GM18867 (cell line): Measurements from ENCODE around the gene SLC25A15.
"Not testable (repeated sequence)": the region's sequence is repeated elsewhere in the genome, so short reads cannot be mapped to it uniquely, and the experiment has no call there.

Experiments used
- ATAC-seq: cut with Tn5 transposase; IDR thresholded peaks from one replicate; pipeline ENCODE4 v1.9.1; 2021; ENCODE audit warnings: mild to moderate bottlenecking, moderate library complexity; ENCODE audit not compliant: unreplicated experiment

Gene SLC25A15

DNA sequence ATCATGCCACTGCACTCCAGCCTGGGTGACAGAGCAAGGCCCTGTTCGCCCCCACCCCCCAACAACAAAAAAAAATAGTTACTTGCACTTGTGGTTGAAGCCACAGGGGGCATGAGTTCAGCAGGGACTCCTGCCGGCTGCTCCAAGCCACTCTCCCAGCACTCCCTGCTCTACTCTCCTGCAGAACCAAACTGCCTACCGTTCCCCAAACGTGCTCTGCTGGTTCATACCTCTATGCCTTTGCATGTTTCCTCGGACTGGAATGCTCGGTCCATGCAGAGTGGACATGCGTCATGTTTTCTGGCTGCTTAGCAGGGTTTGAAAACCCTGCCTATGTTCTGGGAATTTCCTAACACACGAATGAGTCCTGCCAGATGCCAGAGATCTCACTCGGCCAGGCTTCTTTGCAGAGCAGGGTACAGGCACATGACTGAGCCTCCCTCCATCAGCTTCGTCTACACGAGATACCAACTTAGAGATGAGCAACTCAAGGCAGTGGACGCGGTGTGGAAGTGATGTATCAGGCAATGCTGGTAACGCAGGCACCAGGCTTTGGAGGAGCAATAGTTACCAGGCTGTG lies 8.5 kb upstream of the SLC25A15 start:
- ATAC-seq, result no peak

DNA sequence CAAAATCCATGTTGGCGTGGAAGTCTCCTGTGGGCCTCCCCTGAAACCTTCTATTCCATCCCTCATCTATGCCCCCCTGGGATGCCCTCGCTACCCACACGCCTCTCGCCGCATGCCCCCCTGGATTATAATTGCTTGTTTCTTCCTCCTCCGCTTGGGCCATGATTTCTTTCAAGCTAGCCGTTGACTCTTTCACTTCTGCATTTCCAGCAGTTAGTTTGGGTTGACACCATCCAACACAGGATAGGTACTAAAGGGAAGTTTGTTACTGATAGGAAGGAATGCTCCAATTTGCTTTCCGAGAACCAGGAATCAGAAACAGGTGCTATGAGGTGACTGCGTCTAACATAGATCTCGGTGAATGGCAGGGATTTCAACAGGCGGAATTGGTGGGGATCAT lies 7.7 kb upstream of the SLC25A15 start:
- no peak for ATAC-seq

DNA sequence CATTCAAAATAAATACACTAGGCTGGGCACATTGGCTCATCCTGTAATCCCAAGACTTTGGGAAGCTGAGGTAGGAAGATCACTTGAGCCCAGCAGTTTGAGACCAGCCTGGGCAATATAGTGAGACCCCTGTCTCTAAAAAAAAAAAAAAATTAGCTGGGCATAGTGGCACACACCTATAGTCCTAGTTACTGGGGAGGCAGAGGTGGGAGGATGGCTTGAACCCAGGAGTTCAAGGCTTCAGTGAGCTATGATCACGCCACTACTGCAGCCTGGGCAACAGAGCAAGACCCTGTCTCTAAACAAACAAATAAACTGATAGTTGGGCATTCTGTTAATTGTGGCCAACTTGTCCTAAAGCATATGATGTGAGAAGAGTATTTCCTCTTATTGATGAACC lies 6.4 kb upstream of the SLC25A15 start:
- ATAC-seq, result not testable (repeated sequence)

DNA sequence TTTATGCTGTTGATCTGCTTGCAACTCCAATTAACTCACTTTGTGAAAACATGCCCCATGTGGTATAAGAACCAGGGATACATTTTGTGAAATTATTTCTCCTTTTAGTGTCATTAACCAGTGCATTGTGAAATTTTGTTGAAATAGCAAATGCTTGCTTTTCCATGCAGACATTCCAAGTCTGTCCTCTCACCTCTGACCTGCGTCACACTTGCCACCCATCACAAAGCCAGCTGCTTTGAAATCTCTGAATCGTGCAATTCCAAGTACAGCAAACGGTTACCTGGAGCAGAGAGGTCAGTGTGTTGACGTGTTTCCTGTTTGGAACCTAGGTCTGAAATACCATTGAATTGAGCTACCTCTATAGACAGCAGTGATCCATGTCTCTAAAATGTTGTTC lies 4.9 kb upstream of the SLC25A15 start:
- no peak for ATAC-seq

DNA sequence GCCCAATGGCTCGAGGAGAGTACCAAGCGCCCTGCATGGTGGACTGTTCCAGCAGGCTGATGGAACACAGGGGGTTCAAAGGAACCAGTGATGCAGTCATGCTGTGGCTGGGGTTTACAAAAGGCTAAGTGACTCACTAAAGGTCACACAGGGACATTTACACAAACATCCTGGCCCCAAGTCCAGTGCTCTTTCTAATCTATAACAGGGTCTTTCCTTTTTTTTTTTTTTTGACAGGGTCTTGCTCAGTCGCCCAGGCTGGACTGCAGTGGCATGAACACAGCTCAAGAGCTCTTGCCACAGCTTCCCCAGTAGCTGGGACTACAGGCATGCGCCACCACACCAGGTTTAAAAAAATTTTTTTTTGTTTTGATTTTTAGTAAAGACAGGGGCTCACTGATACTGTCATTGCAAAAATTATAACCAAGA lies 2.8 kb upstream of the SLC25A15 start:
- ATAC-seq, result no peak

DNA sequence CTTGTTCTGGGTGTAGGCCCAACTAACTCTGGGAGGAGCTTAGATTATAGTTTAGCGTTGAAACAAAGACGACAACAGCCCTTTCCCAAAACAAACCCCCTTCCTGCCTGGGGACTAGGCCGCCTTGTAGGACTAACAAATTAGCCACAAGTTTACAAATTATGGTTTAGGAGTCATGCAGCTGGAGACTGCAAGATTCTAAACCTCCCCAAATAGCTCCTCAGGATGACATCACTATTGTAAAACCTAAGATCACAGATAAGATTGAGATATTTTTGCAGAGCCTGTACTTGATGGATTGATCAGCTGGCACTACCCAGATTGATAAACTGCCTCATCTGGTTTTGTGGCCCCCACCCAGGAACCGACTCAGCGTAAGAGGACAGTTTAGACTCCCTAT lies 2.3 kb upstream of the SLC25A15 start:
- ATAC-seq, result no peak

DNA sequence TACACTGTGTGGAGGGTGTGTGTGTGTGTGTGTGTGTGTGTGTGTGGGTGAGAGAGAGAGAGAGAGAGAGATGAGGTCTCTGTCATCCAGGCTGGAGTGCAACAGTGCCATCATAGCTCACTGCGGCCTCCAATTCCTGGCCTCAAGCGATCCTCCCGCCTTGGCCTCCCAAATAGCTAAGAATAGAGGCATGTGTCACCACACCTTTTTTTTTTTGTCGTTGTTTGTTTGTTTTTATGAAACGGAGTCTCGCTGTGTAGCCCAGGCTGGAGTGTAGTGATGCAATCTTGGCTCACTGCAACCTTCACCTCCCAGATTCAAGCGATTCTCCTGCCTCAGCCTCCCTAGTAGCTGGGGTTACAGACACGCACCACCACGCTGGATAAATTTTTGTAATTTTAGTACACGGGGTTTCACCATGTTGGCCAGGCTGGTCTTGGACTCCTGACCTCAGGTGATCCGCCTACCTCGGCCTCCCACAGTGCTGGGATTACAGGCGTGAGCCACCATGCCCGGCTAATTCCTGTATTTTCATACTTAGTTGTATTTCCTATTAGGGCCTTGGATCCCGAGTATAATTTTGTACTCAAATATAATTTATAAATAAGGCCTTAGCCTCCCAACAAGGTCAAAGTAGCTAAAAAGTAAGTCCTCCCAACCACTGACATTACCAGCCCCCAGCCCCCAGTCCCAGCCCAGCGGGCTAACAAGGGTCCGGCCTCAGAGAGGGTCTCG lies 704 bp upstream of the SLC25A15 start:
- not testable (repeated sequence) for ATAC-seq

DNA sequence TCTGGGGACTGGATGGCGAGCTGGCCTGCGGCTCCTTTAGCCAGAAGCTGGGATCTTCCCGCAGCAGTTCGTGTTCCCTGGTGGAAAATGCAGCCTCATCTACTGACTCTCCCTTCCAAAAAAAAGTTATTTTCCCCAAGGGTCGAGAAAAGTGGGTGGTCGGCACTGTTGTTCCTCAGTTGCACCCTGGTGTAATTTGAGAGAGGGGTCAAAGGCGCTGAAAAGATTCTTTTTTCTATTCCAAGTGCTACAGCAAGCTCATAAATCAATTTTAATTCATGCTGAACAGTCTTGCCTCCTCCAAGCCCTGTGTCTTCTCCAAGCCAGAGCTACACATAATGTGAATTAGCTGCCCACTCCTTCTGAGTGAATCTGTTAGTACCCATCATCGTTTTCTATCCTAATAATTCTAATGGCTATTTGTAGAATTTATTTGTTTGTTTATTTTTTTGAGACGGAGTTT lies 774 bp downstream of the SLC25A15 start:
- no peak for ATAC-seq

DNA sequence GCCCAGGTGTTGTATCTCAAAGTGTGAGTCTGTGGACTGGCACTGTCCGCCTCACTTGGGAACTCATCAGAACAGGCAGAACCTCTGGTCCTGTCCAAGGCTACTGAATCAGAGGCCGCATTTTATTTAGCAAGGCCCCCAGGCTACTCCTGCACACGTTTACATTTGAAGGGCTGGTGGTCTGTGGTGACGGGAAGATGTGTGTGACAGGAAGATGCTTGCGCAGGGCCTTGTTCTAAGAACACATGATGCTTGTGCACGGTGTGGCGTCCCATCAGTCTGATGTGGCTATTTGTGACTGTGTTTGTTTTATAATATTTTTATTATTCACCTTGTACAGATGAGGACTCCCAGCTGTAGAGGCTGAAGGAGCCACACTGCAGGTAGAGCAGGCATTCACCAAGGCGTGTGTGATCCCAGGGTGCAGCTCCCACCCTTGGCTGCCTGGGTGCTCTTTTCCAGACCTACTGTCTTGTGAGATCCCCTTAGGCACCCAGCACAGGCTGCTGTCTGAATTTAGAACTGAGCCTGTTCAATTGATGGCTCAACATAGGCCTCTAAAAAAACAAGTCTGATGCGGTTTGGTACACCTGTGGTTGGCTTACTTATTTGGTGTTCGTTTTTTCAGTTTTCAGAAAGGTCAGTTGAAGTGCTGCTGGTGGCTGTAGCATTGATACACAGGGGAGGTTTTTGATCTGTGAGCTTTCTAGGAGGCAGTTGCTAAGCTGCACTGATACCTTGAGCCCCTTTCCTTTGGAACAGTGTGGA lies 3.1 kb downstream of the SLC25A15 start:
- ATAC-seq, result no peak

DNA sequence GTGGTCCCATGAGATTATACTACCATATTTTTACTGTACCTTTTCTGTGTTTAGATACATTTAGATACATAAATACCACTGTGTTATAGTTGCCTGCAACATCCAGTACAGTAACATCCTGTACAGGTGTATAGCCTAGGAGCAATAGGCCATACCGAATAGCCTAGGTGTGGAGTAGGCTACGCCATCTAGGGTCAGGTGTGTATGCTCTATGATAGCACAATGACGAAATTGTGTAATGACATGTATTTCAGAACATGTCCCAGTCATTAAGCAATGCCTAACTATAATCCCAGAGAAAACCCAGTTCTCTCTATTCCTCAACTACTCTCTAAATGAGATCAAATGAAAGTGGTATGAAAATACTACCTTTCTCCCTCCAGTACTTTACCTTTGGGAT lies 3.9 kb downstream of the SLC25A15 start:
- ATAC-seq, result no peak

DNA sequence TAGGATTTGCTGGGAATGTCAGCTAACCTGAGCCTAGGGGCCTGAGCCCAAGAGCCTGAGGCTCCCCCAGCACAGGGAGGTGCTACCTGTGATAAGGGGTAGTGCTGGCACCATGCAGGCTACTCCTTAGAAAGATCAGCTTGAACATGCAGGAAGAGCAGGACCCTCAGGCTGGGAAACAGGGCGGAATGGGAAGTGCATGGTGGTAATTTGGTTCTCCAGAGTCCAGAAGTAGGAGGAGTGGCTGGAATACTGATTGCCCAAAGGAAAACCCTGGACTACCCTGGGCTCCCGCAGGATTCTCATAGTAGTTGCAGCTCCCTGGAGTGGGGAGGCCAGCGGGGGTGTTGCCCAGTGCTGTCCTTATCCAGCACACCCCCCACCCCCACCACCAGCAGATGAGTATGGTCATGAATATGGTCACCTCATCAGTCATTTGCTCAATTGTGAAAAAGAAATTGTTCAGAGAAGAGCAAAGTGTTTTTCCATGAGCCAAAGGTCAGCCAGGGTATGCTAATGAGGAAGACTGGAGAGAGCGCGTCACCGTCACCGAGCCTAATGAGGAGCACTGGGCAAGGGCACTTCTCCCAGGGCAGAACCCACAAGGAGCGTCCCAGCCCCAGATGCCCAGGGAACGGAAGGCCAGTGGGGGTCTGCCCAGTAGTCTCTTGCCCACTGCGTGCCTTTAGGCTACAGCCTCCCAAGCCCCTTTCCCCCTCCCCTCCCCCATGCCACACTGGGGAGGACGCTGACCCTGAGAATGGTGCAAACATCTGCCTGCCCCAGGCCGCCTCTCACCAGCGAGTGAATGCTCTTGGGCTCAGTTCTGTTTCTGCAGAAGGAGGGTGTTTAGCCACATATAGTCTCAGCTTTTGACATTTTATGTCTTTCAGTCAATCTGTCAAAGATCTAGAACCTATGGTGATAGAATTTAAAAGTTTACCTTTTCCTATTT lies 5.3 kb downstream of the SLC25A15 start:
- ATAC-seq, result no peak

DNA sequence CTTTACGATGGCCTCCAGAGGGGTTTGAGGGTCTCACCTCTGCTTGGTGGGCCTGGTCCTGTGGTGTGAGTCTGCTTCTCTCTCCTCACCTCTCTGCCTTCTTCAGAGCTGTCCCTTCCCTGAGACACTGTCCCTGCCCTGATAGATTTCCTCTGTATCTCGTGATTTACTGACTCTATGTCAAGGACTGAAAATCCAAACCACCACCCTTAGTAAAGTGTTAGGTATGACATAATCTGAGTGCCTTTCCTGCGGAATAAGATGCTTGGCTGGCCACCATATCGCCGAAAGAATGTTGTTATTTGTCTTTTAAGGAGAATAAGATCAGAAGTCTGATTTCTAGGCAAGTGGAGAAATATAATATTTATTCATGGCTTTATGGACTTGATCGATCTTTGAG lies 7.2 kb downstream of the SLC25A15 start:
- ATAC-seq, result no peak

DNA sequence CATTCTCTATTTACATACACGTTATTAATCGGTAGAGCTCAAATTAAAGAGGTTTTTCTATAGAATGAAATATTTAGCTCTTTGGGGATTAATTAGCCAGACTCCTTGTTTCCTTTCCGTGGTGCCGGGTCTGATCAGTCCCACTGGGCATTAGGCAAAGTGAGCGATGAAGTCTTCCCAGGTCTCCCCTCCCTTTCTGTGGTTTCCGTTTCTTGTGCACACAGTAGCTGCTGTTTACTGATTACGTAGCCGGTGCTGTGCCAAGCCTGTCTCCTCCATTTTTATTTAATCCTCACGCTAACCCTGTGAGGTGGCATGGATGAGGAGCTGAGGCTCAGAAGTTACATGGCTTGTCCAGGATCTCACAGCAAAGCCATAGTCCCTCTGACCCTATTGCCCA lies 9.0 kb downstream of the SLC25A15 start:
- ATAC-seq, result no peak

DNA sequence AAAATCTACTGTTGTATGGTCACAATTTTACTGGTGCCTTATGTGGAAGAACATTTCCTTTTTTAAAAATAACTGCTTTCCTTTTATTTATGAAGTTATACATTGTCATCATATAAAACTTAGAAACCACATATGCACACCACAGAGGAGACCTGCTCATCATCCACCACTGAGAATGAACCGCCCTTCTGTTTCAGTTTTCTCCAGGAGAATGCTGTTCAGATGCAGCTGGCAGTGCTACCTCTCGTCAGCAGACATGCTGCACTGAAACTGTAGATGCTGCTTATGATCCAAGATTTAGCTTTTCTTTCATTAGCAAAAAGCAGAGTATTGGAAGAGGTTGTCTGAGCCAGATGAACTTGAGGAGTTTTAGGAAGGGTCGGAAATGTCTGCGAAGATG lies 10.1 kb downstream of the SLC25A15 start:
- no peak for ATAC-seq

DNA sequence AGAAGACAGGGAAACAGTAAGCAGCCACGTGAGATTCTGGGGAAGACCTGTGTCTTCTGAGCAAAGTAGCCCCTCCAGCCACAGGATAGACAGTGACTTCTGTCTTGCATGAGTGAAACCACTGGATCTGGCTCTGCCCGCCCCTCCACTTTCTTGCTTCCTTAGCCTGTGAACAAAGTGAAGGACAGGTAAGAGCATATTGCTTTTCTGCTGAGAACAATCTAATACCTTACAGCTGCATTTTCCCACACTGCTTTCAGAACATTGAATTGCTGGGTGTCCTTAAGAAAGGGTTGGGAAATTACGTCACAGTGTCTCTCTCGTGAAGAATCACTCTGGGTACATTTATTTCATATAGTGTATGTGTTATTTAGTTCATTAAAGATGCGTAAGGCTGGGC lies 11.1 kb downstream of the SLC25A15 start:
- no peak for ATAC-seq

DNA sequence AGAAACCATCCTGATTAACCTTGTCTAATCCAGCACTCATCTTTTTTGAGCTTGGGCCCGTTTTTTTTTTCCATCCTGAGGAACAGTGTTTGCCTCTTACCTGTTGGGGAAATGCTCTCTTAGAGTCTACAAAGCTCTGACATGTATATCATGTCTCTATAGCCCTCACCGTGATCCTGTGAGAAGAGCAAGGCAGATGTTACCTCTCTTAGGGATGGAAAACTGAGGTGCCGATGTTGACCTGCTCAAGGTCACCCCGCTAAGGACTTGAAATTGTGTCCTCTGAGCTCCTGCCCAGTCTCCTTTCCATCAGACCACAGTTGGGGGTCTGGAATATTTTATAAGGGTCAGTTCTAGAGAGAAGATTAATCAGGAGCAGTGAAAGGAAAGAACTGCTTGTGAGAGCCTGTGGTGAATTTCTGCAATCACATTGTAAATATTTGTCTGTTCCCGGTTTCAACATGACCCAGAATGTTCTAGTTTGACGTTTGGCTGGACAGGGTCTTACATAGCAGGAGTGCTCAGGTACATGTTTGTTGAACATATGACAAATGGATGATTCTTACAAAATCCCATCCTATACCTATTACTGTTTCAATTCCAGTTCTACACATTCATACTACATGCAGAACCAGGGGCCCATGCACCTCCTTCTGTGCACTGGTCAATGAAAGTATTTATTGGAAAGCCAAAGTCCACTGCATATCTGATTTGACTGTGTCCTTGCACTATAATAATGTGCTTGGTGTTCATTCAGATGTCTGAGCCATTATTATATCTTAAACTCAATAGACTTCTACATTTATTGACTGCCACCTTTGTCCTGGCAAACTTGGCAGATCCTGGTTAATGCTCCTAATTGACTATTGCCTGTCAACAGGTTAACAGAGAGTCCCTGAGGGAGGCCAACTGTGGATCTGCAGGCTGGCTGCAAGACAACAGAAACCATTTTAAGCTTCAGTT lies 12.1 kb downstream of the SLC25A15 start:
- ATAC-seq, result no peak

DNA sequence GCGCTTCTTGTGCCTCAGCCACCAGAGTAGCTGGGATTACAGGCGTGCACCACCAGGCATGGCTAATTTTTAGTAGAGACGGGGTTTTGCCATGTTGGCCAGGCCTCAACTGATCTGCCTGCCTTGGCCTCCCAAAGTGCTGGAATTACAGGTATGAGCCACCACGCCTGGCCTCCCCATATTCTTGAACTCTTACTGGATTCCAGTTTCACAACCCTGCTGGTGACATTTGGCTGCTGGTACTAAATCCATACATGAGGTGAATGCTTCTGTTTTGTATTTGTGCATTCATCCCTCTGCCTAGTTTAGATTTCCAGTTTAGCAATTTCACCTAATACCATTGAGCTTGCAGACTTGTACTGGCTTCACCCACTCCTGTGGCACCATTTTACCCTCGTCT lies 13.9 kb downstream of the SLC25A15 start:
- ATAC-seq, result no peak

DNA sequence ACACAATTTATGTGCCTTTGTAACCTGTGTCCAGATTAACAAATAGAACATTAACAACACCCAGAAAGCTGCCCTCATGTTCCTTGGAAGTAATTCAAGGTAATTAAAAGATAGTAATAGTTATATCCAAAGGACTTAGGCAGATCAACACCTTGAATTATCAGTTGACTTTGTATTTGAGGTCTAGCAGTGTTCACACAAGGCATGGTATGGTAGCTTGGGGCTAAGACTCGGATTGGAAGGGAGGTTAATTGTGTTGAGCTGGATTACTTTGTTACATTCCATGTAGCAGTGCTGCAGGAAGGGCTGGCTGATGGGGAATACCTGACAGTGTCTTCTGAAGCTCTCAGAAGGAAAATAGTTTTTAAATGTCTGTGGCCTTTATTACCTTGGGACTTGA lies 16.8 kb downstream of the SLC25A15 start:
- ATAC-seq, result no peak

DNA sequence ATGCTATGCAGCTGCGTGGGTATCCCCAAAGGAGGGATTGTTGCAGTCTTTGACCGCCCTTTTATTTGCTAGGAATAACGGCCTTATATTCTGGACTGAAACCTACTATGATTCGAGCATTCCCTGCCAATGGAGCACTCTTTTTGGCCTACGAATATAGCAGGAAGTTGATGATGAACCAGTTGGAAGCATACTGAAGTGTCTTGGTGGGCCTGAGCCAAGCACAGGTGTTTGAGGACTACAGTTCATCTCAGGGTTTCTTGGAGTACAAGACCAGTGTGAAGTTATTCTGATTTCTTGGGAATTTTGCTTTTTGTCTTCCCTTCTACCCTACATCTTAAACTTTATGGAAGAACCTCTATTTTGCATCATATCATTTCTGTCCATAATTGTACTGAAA lies 20.1 kb downstream of the SLC25A15 start:
- ATAC-seq, result no peak

DNA sequence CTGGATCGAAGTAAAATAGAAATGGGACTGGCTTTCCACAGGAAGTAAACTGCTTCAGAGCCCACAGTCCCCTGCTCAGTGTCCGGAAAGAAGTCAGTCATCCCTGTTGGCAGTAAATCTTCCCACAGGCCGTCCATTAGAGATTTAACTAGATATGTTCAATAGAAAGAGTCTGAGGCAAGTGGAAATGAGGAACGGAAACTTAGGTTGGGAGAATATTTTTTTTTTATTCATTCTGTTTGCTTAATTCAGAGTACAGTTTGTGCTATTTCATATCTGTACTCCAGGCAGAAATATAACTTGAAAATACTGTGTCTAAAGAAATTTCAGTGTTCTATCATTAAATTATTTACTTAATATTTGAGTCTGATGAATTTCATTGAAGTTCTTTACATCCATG lies 22.7 kb downstream of the SLC25A15 start:
- no peak for ATAC-seq
